GM12873 (cell line): Measurements from ENCODE around the gene INTS3.

Experiments used
- CTCF ChIP-seq: IDR thresholded peaks from 2 replicates; pipeline ENCODE4 v1.5.1; 2012; ENCODE audit warnings: low read depth, mild to moderate bottlenecking, moderate library complexity, low read length, control low read depth; ENCODE audit not compliant: insufficient read depth; ENCODE audit errors: missing control alignments

Gene INTS3

GRCh38 chr1:153741986-153742385 is 14.1 kb downstream of the INTS3 start:
- no peak for TF ChIP-seq CTCF

- no peak for TF ChIP-seq CTCF
These were observed 14.7 kb downstream of the INTS3 start for GRCh38 chr1:153742411-153743142.

- TF ChIP-seq CTCF = no peak
These were observed 17.6 kb downstream of the INTS3 start for GRCh38 chr1:153745417-153745816.

GRCh38 chr1:153746174-153746573 is 18.3 kb downstream of the INTS3 start:
- no peak for TF ChIP-seq CTCF

- no peak for TF ChIP-seq CTCF
These were observed 21.1 kb downstream of the INTS3 start for GRCh38 chr1:153748903-153749302.

- TF ChIP-seq CTCF = peak; percentile 99
These were observed 21.7 kb downstream of the INTS3 start for GRCh38 chr1:153749408-153750005.

GRCh38 chr1:153750026-153750995 is 22.5 kb downstream of the INTS3 start:
- TF ChIP-seq CTCF = no peak
